ENCODE measurements around the gene ANXA6.

The ANXA6 gene

DNA sequence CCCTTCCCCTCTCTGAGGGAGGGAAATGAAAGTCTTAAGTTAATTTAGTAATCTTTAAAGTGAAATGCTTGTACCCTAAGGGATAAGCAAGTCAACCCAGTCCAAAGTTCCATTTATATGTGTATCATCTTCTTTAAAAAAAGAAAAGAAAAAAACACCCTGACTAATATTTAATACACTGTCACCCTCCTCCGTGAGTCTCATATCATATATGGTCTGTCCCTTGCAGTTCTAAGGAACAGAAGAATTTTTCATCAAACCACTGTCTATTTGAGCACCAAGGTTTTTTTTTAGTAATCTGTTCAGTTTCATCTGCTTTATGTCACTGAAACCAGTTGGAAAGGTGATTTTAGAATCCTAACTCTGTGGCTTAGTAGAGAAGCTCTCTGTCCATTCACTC, 92.0 kb downstream of the ANXA6 start:
- no peaks in the 10 kb centered on the region for H3K36me3 ChIP-seq (ENCODE audit: control insufficient read depth, insufficient read depth, low read length)
- WGBS (ENCODE audit: insufficient coverage, insufficient read length) = no CpG with 5 or more reads among the region's 1 CpG
- H3K27me3 ChIP-seq (ENCODE audit: control insufficient read depth, insufficient read depth, low read length) = no peaks in the 10 kb centered on the region
- H3K27ac ChIP-seq (ENCODE audit: low read length) = no peak overlapping the region
- H3K9me3 ChIP-seq (ENCODE audit: control insufficient read depth, insufficient read depth, low read length) = no peaks in the 10 kb centered on the region
- no peak overlapping the region for H3K4me3 ChIP-seq (ENCODE audit: low read length)
- H3K4me1 ChIP-seq (ENCODE audit: control insufficient read depth, insufficient read depth, low read length) = no peaks in the 10 kb centered on the region
- DNase-seq (ENCODE audit: low read depth, low spot score) = no peak

DNA sequence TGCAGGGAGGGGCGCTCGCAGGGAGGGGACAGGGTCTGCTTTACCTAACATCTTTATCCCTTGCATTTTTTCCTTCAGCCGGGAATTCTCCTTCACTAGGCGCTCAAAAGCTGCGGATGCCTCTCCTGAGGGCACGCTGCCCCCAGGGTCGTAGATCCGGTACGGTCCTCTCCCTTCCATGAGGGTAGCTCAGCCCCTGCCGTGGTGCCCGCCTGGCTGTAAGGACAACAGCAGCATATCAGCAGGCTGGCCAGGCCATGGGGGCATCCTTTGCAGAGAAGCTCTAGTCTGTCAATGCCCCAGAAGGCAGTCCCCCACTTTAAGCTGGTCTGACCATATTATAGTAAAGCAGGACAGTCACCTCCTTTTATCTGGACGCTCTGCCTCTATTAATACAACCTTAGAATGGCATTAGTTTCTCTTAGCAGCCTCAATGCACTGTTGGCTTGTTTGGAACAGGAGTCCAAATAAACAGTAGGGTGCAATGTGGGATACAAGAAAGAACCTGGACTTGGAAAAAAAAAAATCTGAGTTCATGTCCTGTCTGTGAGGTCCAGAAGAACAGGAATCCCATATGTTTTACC, 92.6 kb downstream of the ANXA6 start:
- Histone ChIP-seq H3K36me3 (ENCODE audit: control insufficient read depth, insufficient read depth, low read length) (no peaks in the 10 kb centered on the region), H3K27ac (ENCODE audit: low read length) (no peak overlapping the region), H3K4me1 (ENCODE audit: control insufficient read depth, insufficient read depth, low read length) (no peaks in the 10 kb centered on the region), H3K9me3 (ENCODE audit: control insufficient read depth, insufficient read depth, low read length) (no peaks in the 10 kb centered on the region), H3K27me3 (ENCODE audit: control insufficient read depth, insufficient read depth, low read length) (no peaks in the 10 kb centered on the region), H3K4me3 (ENCODE audit: low read length) (no peak overlapping the region)
- WGBS (ENCODE audit: insufficient coverage, insufficient read length) = no CpG with 5 or more reads among the region's 12 CpGs
- DNase-seq (ENCODE audit: low read depth, low spot score) = no peak

DNA sequence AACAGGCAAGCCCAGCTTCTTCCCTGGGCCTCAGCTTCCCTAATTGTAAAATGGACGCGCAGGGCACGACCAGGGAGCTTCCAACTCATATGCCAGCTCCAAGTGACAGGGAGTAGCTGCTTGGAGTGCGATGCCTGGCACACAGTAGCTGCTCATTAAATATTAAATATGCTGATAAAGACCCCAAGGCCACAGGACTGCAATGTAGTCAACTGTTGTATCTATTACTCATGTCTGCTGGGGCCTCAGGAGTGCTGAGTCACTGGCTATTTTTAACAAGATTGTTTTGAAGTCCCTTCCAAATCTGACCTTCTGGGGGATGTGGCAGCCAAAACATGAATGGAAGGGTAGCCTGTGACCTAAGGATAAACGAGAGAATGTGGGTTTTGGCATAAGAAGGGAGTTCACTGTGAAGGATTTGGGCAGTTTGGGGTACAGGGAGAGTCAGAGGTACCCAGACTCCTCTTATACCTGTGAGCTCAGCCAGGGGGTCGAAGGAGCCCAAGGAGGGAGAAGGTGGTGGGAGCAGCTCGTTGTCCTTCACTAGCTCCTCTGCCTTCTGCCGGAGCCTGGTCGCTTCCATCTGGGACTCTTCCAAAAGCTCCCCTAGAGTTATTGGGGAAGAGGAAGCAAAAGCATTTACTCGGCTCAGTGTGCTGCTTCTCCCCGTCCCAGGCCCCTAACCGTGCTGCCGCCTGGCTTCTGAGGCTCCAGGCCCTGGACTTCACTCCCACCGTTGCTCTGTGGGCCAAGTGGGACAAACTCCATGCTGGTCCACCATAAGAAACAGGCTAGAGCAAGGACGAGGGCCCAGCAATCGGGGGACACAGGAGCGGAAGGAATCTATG, 94.2 kb downstream of the ANXA6 start:
- no CpG with 5 or more reads among the region's 17 CpGs for WGBS (ENCODE audit: insufficient coverage, insufficient read length)
- no peaks in the 10 kb centered on the region for H3K36me3 ChIP-seq (ENCODE audit: control insufficient read depth, insufficient read depth, low read length)
- H3K27ac ChIP-seq (ENCODE audit: low read length) = no peak overlapping the region
- no peaks in the 10 kb centered on the region for H3K9me3 ChIP-seq (ENCODE audit: control insufficient read depth, insufficient read depth, low read length)
- no peak for DNase-seq (ENCODE audit: low read depth, low spot score)
- no peak overlapping the region for H3K4me3 ChIP-seq (ENCODE audit: low read length)
- no peaks in the 10 kb centered on the region for H3K4me1 ChIP-seq (ENCODE audit: control insufficient read depth, insufficient read depth, low read length)
- no peaks in the 10 kb centered on the region for H3K27me3 ChIP-seq (ENCODE audit: control insufficient read depth, insufficient read depth, low read length)

DNA sequence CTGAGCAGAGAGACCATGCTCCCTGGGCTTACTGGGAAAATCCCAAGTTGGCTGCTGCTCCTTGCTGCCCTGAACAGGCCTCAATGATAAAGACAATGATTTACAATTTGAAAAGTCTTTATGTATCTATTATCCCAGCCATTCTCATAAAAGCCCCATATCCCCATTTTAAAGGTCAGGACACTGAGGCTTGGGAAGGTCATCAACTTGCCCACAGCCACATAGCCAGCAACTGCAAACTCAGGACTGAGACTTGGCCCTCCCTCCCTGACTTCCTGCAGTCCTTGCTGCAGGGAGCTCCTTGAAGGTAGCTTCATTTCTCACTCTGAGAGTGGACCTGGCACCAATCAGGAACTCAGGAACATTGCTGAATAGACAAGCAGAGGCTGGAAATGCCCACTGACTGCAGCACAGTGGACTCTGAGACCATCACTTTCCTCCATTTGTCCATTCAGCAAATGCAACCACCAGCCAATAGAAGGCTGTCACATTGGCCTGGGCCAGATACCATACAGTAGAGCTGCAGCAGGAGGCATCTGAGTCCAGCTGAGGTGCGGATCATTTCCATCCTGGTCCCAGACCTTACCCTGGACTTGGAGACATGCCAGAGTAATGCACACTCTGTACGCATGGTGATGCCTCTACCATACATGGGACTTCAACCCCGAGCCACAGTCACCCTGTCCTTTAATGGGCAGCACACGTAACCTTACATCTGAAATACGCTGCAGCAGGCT, 95.0 kb downstream of the ANXA6 start:
- no peaks in the 10 kb centered on the region for H3K9me3 ChIP-seq (ENCODE audit: control insufficient read depth, insufficient read depth, low read length)
- H3K36me3 ChIP-seq (ENCODE audit: control insufficient read depth, insufficient read depth, low read length) = no peaks in the 10 kb centered on the region
- no peak overlapping the region for H3K27ac ChIP-seq (ENCODE audit: low read length)
- H3K4me1 ChIP-seq (ENCODE audit: control insufficient read depth, insufficient read depth, low read length) = no peaks in the 10 kb centered on the region
- no peak for DNase-seq (ENCODE audit: low read depth, low spot score)
- no peak overlapping the region for H3K4me3 ChIP-seq (ENCODE audit: low read length)
- H3K27me3 ChIP-seq (ENCODE audit: control insufficient read depth, insufficient read depth, low read length) = no peaks in the 10 kb centered on the region
- WGBS (ENCODE audit: insufficient coverage, insufficient read length) = no CpG with 5 or more reads among the region's 5 CpGs

DNA sequence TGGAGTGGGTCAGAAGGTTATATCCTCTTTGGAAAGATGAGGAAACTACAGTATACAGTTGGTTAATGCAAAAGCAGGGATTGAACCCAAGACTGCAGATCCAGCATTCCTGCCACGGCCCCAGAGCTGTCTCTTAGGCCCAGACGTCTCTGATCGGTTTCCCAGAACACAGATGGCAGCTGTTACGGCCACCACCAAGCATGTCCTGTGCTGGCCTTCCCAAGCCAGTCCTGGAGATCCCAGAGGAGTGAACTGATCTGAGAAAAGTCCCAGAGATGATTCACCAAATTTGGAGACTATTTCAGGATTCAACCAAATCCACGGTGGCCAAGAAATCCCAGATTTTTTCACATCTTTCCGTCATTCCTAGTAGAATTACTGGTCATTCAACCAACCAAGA, 96.8 kb downstream of the ANXA6 start:
- H3K36me3 ChIP-seq (ENCODE audit: control insufficient read depth, insufficient read depth, low read length) = no peaks in the 10 kb centered on the region
- H3K9me3 ChIP-seq (ENCODE audit: control insufficient read depth, insufficient read depth, low read length) = no peaks in the 10 kb centered on the region
- H3K4me1 ChIP-seq (ENCODE audit: control insufficient read depth, insufficient read depth, low read length) = no peaks in the 10 kb centered on the region
- no peak for DNase-seq (ENCODE audit: low read depth, low spot score)
- no peaks in the 10 kb centered on the region for H3K27me3 ChIP-seq (ENCODE audit: control insufficient read depth, insufficient read depth, low read length)
- WGBS (ENCODE audit: insufficient coverage, insufficient read length) = no CpG with 5 or more reads among the region's 6 CpGs
- no peak overlapping the region for H3K27ac ChIP-seq (ENCODE audit: low read length)
- no peak overlapping the region for H3K4me3 ChIP-seq (ENCODE audit: low read length)

DNA sequence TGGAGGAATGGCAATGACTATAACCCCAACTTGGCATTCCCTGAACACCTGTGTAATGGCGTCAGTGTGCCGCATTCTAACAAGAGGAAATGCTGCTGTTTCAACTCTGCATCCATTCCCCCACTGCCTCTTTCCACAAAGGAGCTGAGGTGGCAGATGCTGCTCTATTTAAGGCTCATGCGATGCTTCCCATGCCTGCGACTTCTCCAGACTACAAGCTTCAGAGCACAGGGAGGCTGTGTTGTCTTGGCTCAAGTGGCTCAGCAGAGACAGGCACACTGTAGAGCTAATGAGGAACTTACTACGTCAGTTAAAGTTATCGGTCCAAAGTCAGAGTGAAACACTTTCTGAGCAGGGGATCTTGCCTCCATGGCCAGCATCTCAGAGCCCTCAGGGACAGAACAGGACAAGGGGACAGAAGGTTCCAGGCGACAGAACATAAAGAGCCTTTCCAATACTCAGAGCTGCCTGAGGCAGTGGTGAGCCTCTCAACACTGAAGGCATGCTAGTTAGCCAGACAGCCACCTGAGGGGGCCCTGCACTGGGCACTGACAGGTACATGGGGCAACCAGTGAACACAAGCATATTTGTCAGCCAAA, 98.6 kb downstream of the ANXA6 start:
- H3K27ac ChIP-seq (ENCODE audit: low read length) = no peak overlapping the region
- WGBS (ENCODE audit: insufficient coverage, insufficient read length) = no CpG with 5 or more reads among the region's 7 CpGs
- DNase-seq (ENCODE audit: low read depth, low spot score) = no peak

DNA sequence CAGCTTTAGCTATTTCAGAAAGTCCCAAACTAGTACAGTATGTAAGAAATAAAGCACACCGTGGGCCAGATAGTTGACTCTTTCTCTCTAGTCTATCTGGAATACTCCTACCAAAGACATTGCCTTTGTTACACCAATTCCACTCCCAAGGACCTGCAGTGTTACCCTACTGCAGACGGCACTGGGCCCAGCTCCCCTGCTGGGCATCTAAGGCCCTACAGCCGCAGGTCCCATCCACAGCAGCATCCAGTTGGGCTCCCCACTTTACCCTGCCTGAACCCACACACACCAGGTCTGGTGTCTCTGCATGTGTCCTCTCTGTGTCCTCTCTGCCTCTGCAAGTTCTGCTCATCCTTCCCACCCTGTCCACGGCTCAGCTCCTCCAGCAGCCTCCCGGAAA, 99.3 kb downstream of the ANXA6 start:
- Histone ChIP-seq H3K36me3 (ENCODE audit: control insufficient read depth, insufficient read depth, low read length) (0 out of 2 replicates have a peak, but pooled peaks cover 2% of the 10 kb centered on the region), H3K4me3 (ENCODE audit: low read length) (no peak overlapping the region)

More for the DNA sequence above, 98.6 kb downstream of the ANXA6 start:
- Histone ChIP-seq H3K36me3 (ENCODE audit: control insufficient read depth, insufficient read depth, low read length) (0 out of 2 replicates have a peak, but pooled peaks cover 2% of the 10 kb centered on the region), H3K27me3 (ENCODE audit: control insufficient read depth, insufficient read depth, low read length) (no peaks in the 10 kb centered on the region), H3K4me3 (ENCODE audit: low read length) (no peak overlapping the region), H3K4me1 (ENCODE audit: control insufficient read depth, insufficient read depth, low read length) (no peaks in the 10 kb centered on the region), H3K9me3 (ENCODE audit: control insufficient read depth, insufficient read depth, low read length) (no peaks in the 10 kb centered on the region)

DNA sequence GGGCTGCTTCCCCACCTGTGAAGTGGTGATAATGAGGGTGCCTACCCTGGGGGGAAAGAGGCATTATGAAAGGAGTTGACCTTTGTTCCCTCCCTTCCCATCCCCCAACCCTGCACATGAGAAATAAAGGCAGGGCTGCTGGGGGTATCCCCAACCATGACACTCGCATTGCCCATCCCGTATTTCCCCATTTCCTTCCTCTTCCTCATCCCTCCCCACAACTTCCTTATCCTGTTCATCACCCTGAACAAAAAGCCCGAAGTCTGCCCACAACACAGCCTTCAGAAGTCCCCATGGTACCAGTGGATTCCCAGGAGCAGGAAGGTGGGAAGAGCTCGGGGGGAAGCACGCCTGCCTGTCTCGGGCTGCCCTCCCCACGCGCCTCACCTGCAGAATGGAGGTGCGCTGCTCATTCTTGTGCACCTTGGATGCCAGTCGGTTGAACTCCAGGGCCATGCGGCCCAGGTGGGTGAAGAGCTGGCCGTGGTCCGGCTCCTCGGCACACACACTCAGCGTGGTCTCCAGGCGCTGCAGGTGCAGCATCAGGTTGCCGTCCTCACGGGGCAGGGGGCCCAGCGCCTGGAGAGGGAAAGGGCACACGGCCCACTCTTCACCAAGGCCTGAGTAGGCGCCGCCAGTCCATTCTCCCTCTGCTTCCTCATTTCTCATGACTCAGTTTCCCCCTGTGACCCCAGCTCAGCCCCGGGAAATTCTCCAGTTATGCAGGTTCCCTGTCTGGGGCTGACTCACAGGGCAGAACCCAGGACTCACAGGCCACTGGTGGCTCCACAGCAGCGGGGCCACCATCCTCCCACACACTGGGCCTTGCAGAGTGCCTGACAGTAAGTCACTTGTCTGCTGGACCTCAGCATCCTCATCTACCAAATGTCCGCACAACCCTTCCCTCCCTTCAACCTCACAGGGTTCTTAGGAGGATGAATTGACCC, 100.9 kb downstream of the ANXA6 start:
- Histone ChIP-seq H3K36me3 (ENCODE audit: control insufficient read depth, insufficient read depth, low read length) (0 out of 2 replicates have a peak, but pooled peaks cover 2% of the 10 kb centered on the region), H3K4me3 (ENCODE audit: low read length) (no peak overlapping the region), H3K4me1 (ENCODE audit: control insufficient read depth, insufficient read depth, low read length) (no peaks in the 10 kb centered on the region), H3K9me3 (ENCODE audit: control insufficient read depth, insufficient read depth, low read length) (no peaks in the 10 kb centered on the region), H3K27me3 (ENCODE audit: control insufficient read depth, insufficient read depth, low read length) (no peaks in the 10 kb centered on the region), H3K27ac (ENCODE audit: low read length) (no peak overlapping the region)
- no peak for DNase-seq (ENCODE audit: low read depth, low spot score)
- 100% methylated on average over 1 of the region's 25 CpGs for WGBS (ENCODE audit: insufficient coverage, insufficient read length)

More for the DNA sequence above, 99.3 kb downstream of the ANXA6 start:
- H3K27me3 ChIP-seq (ENCODE audit: control insufficient read depth, insufficient read depth, low read length) = no peaks in the 10 kb centered on the region
- H3K27ac ChIP-seq (ENCODE audit: low read length) = no peak overlapping the region
- DNase-seq (ENCODE audit: low read depth, low spot score) = no peak
- no peaks in the 10 kb centered on the region for H3K4me1 ChIP-seq (ENCODE audit: control insufficient read depth, insufficient read depth, low read length)
- H3K9me3 ChIP-seq (ENCODE audit: control insufficient read depth, insufficient read depth, low read length) = no peaks in the 10 kb centered on the region
- no CpG with 5 or more reads among the region's 5 CpGs for WGBS (ENCODE audit: insufficient coverage, insufficient read length)

DNA sequence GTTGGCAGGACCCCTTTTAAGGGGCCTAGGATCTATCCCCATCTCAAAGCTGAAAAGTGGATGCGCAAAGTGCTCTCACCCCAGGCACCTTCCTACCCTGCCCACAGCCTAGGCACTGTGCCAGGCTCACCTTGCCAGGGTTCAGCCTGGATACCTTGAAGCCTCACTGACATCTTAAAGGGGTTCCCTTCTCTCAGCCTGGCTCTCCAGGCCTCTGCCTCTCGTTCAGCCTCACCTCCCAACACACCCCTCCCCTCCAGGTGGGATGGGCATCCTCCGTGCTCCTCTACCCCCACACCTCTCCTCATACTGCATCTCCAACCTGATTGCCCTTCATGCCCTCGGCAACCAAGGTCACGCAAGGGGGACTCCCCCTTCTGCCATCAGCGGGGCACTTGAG, 102.2 kb downstream of the ANXA6 start:
- Histone ChIP-seq H3K36me3 (ENCODE audit: control insufficient read depth, insufficient read depth, low read length) (0 out of 2 replicates have a peak, but pooled peaks cover 2% of the 10 kb centered on the region), H3K9me3 (ENCODE audit: control insufficient read depth, insufficient read depth, low read length) (no peaks in the 10 kb centered on the region), H3K27me3 (ENCODE audit: control insufficient read depth, insufficient read depth, low read length) (no peaks in the 10 kb centered on the region), H3K4me3 (ENCODE audit: low read length) (no peak overlapping the region), H3K27ac (ENCODE audit: low read length) (no peak overlapping the region), H3K4me1 (ENCODE audit: control insufficient read depth, insufficient read depth, low read length) (no peaks in the 10 kb centered on the region)
- WGBS (ENCODE audit: insufficient coverage, insufficient read length) = no CpG with 5 or more reads among the region's 6 CpGs
- no peak for DNase-seq (ENCODE audit: low read depth, low spot score)
